Heart left ventricle (tissue), 16 donors: ENCODE measurements around the gene KRT40. TPM values are rescaled to one million over a fixed set of nuclear protein-coding genes. Genes with fewer than 3 reads are reported as not detected.

ENCODE experiments used
- ATAC-seq, 4 donors: fragments of 200-7000 bp; cut with Tn5 transposase; one replicate each; pipeline ENCODE4 v1.9.1; 2020 to 2022; ENCODE audit warnings: moderate library complexity in 4 of 4, mild to moderate bottlenecking in 3 of 4, moderate number of reproducible peaks in 1 of 4
- DNase-seq, 5 donors: peaks; one replicate each; pipeline ENCODE4 v3.0.0-alpha.2; 2020
- H3K27ac ChIP-seq, 12 donors: fragments of 200-600 bp; sonication (generic) in 4 of 12; one replicate each; pipeline versions ENCODE4 v1.5.0 to v1.8.0; 2016 to 2022; ENCODE audit warnings: mild to moderate bottlenecking in 2 of 12
- H3K27me3 ChIP-seq, 9 donors: fragments of 200-600 bp; sonication (generic) in 2 of 9; one replicate each; pipeline versions ENCODE4 v1.5.1 to v1.8.0; 2016 to 2022; ENCODE audit warnings: mild to moderate bottlenecking in 3 of 9
- H3K36me3 ChIP-seq, 9 donors: fragments of 200-600 bp; sonication (generic) in 2 of 9; one replicate each; pipeline versions ENCODE4 v1.5.0 to v1.8.0; 2018 to 2022; ENCODE audit warnings: mild to moderate bottlenecking in 2 of 9
- H3K4me1 ChIP-seq, 12 donors: fragments of 200-600 bp; sonication (generic) in 4 of 12; one replicate each; pipeline versions ENCODE4 v1.5.0 to v1.8.0; 2016 to 2022; ENCODE audit warnings: mild to moderate bottlenecking in 3 of 12
- H3K4me3 ChIP-seq, 12 donors: fragments of 200-600 bp; sonication (generic) in 4 of 12; one replicate each; pipeline versions ENCODE4 v1.5.0 to v1.8.0; 2017 to 2022; ENCODE audit warnings: mild to moderate bottlenecking in 9 of 12, moderate library complexity in 4 of 12
- H3K9me3 ChIP-seq, 12 donors: fragments of 200-600 bp; sonication (generic) in 4 of 12; one replicate each; pipeline versions ENCODE4 v1.5.0 to v1.8.0; 2016 to 2022; ENCODE audit warnings: mild to moderate bottlenecking in 1 of 12
- CTCF ChIP-seq, 12 donors: fragments of 200-600 bp; sonication (generic) in 4 of 12; IDR thresholded peaks; one replicate each; pipeline versions ENCODE4 v1.5.0 to v1.8.0; 2018 to 2022; ENCODE audit warnings: antibody characterized with exemption in 12 of 12, mild to moderate bottlenecking in 5 of 12
- POLR2A ChIP-seq, 2 donors: fragments of 450-650 bp; IDR thresholded peaks; one replicate each; pipeline ENCODE4 v1.6.1; 2017; ENCODE audit warnings: antibody characterized with exemption in 2 of 2, mild to moderate bottlenecking in 2 of 2, moderate library complexity in 2 of 2
- WGBS, 4 donors: extraction: QIAGEN DNeasy Blood & Tissue Kit in 2 of 4; methylation state at CpG; one replicate each; pipeline versions ENCODE4 v1.1.5 to v1.1.7; 2013 to 2018; 5-methylcytosine and 5-hydroxymethylcytosine counted together
- intact Hi-C, 10 donors: fragments of 100-400 bp; cut with DNase I; formaldehyde crosslinking; loops; one replicate each; pipeline versions ENCODE4 v1.11.1 to v1.14.2; 2022
- polyA plus RNA-seq, 2 donors: library from polyadenylated mRNA; stranded (reverse); fragments of 200-250 nt; gene quantifications; one replicate each; pipeline ENCODE4 v1.2.3, GENCODE V29; 2013
- total RNA-seq, 9 donors: library from RNA; depleted of rRNA in 2 of 9; stranded (reverse); fragments of >200 nt in 2 of 9; fragmentation: NEBNext Ultra II Directional in 3 of 9; extraction: Animal tissue kit (Norgen Biotek cat#: 25700) in 3 of 9; gene quantifications; one replicate each; pipeline versions ENCODE4 v1.1.0 to v1.2.4, GENCODE V29; 2016 to 2023
- donor health status: ischemic (EF 13 %, LVEDD 7.1; RV severe dilation, severe dysfunction).
- donor health status: healthy with polysubstance abuse.
- donor health status: DM: no; HTN: yes; CAD: no.
- donor health status: DM: no; HTN: no; CAD: no.
- donor health status: ischemic (EF 25% LVEDD 6.9; RV normal size, moderate dysfunction).
- donor health status: ischemic (EF 25% LVEDD 5.7; RV mildly dilated, moderate dysfunction).
- donor health status: healthy.
- donor health status: DM: yes; HTN: yes; CAD: no.
- donor health status: ischemic (EF 35%, LVEDD 5.7; RV mildly dilated, moderate dysfunction).
- donor health status: nonischemic (EF 11% LVEDD 7.7; RV severe dilation, severe dysfunction).
- donor health status: DM: yes; HTN: yes; CAD: no.
- donor health status: PGD.
- donor health status: ischemic (EF 29% LVEDD 5.4; RV normal size, mild dysfunction).
- donor health status: nonischemic (EF 23%, LVEDD 6.1; RV moderate dilation, normal function).

Gene KRT40
- total and polyA plus RNA-seq, 11 donors, result not detected

GRCh38 chr17:41020336-41020735, 36.2 kb upstream of the KRT40 start:
- no peak for TF ChIP-seq CTCF (IDR thresholded peaks at IDR 0.05)
- TF ChIP-seq POLR2A (IDR thresholded peaks at IDR 0.05), result no peak

GRCh38 chr17:41019415-41019814, 35.3 kb upstream of the KRT40 start:
- Histone ChIP-seq H3K27ac (no peak overlapping the region), H3K4me3 (no peak overlapping the region), H3K4me1 (peaks cover 0 to 2% (median 0%) of the 10 kb centered on the region in 12 donors), H3K36me3 (no peaks in the 10 kb centered on the region), H3K9me3 (peaks cover 0 to 10% (median 0%) of the 10 kb centered on the region in 12 donors), H3K27me3 (peaks cover 0 to 4% (median 0%) of the 10 kb centered on the region in 9 donors)
- 91 to 96% (median 93%) methylated on average over 2 to 3 of the region's 3 CpGs for WGBS, 4 donors
- intact Hi-C loops, result no loop called here
- DNase-seq, result no peak
- TF ChIP-seq CTCF (IDR thresholded peaks at IDR 0.05) (no peak), POLR2A (IDR thresholded peaks at IDR 0.05) (no peak)
- ATAC-seq, result no peak

More at GRCh38 chr17:41020336-41020735, 36.2 kb upstream of the KRT40 start:
- Histone ChIP-seq H3K4me1 (no peaks in the 10 kb centered on the region), H3K27me3 (no peaks in the 10 kb centered on the region), H3K27ac (no peak overlapping the region), H3K4me3 (no peak overlapping the region), H3K9me3 (peaks cover 0 to 10% (median 0%) of the 10 kb centered on the region in 12 donors), H3K36me3 (no peaks in the 10 kb centered on the region)
- intact Hi-C loops, result no loop called here
- ATAC-seq, result no peak
- DNase-seq, result no peak

- H3K4me1 ChIP-seq, result peaks cover 0 to 6% (median 0%) of the 10 kb centered on the region in 12 donors
- ATAC-seq (no peak), DNase-seq (no peak)
- H3K9me3 ChIP-seq, result peaks cover 0 to 7% (median 0%) of the 10 kb centered on the region in 12 donors
- H3K27ac ChIP-seq, result no peak overlapping the region
- H3K27me3 ChIP-seq, result peaks cover 0 to 4% (median 0%) of the 10 kb centered on the region in 9 donors
- intact Hi-C loops, result no loop called here
- H3K4me3 ChIP-seq, result no peak overlapping the region
- H3K36me3 ChIP-seq, result no peaks in the 10 kb centered on the region
- TF ChIP-seq CTCF (IDR thresholded peaks at IDR 0.05) (no peak), POLR2A (IDR thresholded peaks at IDR 0.05) (no peak)
- WGBS, 4 donors, result 70 to 78% (median 76%) methylated on average over 2 to 3 of the region's 3 CpGs
Measured at GRCh38 chr17:41018541-41018940, 34.4 kb upstream of the KRT40 start.

- no peak for ATAC-seq
- no peak overlapping the region for H3K4me3 ChIP-seq
- peaks cover 0 to 9% (median 0%) of the 10 kb centered on the region in 12 donors for H3K4me1 ChIP-seq
- TF ChIP-seq CTCF (IDR thresholded peaks at IDR 0.05) (no peak), POLR2A (IDR thresholded peaks at IDR 0.05) (no peak)
- H3K9me3 ChIP-seq, result peaks cover 0 to 7% (median 0%) of the 10 kb centered on the region in 12 donors
- H3K36me3 ChIP-seq, result no peaks in the 10 kb centered on the region
- 72 to 84% (median 80%) methylated on average over 9 to 13 of the region's 13 CpGs for WGBS, 4 donors
- H3K27ac ChIP-seq, result no peak overlapping the region
- H3K27me3 ChIP-seq, result peaks cover 0 to 4% (median 0%) of the 10 kb centered on the region in 9 donors
- intact Hi-C loops, result no loop called here
- no peak for DNase-seq
Measured at GRCh38 chr17:41016578-41017215, 32.6 kb upstream of the KRT40 start.
